Lower leg skin (tissue), 3 donors: ENCODE data around the gene AKT1S1.

Experiments used
- CTCF ChIP-seq, 3 donors: fragments of 450-650 bp; IDR thresholded peaks; one replicate each; pipeline ENCODE4 v1.5.1; 2016; ENCODE audit warnings: antibody characterized with exemption in 3 of 3, mild to moderate bottlenecking in 3 of 3, moderate library complexity in 2 of 3
- POLR2A ChIP-seq, 2 donors: fragments of 450-650 bp; IDR thresholded peaks; one replicate each; pipeline ENCODE4 v1.6.1; 2016 to 2017; ENCODE audit warnings: antibody characterized with exemption in 2 of 2, mild to moderate bottlenecking in 1 of 2, moderate library complexity in 1 of 2

- TF ChIP-seq CTCF (IDR thresholded peaks at IDR 0.05) (no peak), POLR2A (IDR thresholded peaks at IDR 0.05) (no peak)
Observed at GRCh38 chr19:49911381-49912145, 34.4 kb upstream of the AKT1S1 start.
